HCT116 (cell line): ENCODE measurements around the gene THSD4. TPM values are rescaled to one million over a fixed set of nuclear protein-coding genes. Genes with fewer than 3 reads are reported as not detected.

ENCODE experiments used
- ATAC-seq: fragments of 200-7000 bp; cut with Tn5 transposase; 2 replicates; pipeline ENCODE4 v1.9.1; 2020; ENCODE audit warnings: mild to moderate bottlenecking, moderate library complexity
- BruUV-seq: library from RNA; stranded (reverse); fragments of 400-500 nt; replicated peaks from 2 replicates; lab custom pipeline; 2021; lab: Mats Ljungman, UMichigan
- CTCF ChIA-PET: fragments of 300-600 bp; sonication (Branson Sonifier 250); formaldehyde crosslinking; loops from one replicate; lab custom pipeline; 2021; ENCODE audit warnings: antibody characterized with exemption; lab: Charles Lee
- POLR2A ChIA-PET: fragments of 300-600, 350-600 bp; sonication (Branson Sonifier 250); formaldehyde crosslinking; loops from one replicate; lab custom pipeline; 2021; ENCODE audit warnings: antibody characterized with exemption; lab: Charles Lee
- RAD21 ChIA-PET, 2 experiments: fragments of 300-600 bp; sonication (Branson Sonifier 250); formaldehyde crosslinking; loops; one replicate each; lab custom pipeline; 2023; ENCODE audit warnings: low total read pairs in 2 of 2; ENCODE audit not compliant: uncharacterized antibody in 2 of 2, unreplicated experiment in 2 of 2, low non-redundant PET in 1 of 2; lab: Charles Lee
- DNase-seq: peaks from one replicate; pipeline ENCODE4 v3.0.0-alpha.2; 2010; ENCODE audit warnings: low read depth, low spot score
- H2AFZ ChIP-seq: fragments of 200-600 bp; shearing (Covaris generic), sonication (generic); 2 replicates; pipeline ENCODE4 v1.6.1; 2017; ENCODE audit warnings: low read depth, mixed run types, mixed read lengths, antibody characterized with exemption, low read length; ENCODE audit not compliant: poor library complexity, severe bottlenecking
- H3K27ac ChIP-seq: 2 replicates; pipeline ENCODE4 v1.5.1; 2012; ENCODE audit warnings: low read depth, low read length
- H3K27me3 ChIP-seq: fragments of 200-600 bp; sonication (generic); 2 replicates; pipeline ENCODE4 v1.6.1; 2016; ENCODE audit warnings: mixed run types, low read length, mixed read lengths; ENCODE audit not compliant: insufficient read depth
- H3K36me3 ChIP-seq, 2 experiments: fragments of 200-500 bp in 1 of 2; fragments of 200-600 bp in 1 of 2; sonication (Bioruptor generic) in 1 of 2; sonication (generic) in 1 of 2; 2 replicates each; pipeline versions ENCODE4 v1.5.1 to v1.6.1; 2014 to 2016; ENCODE audit warnings: low read length in 2 of 2, inconsistent platforms in 1 of 2, mixed read lengths in 1 of 2, mixed run types in 1 of 2; ENCODE audit not compliant: insufficient read depth in 2 of 2, control insufficient read depth in 1 of 2
- H3K4me1 ChIP-seq, 2 experiments: fragments of 200-600 bp in 1 of 2; sonication (generic) in 1 of 2; 2 replicates each; pipeline versions ENCODE4 v1.5.1 to v1.6.1; 2012 to 2017; ENCODE audit warnings: low read length in 2 of 2, inconsistent platforms in 1 of 2, mild to moderate bottlenecking in 1 of 2, mixed read lengths in 1 of 2, mixed run types in 1 of 2, moderate library complexity in 1 of 2; ENCODE audit not compliant: insufficient read depth in 2 of 2, control insufficient read depth in 1 of 2
- H3K4me2 ChIP-seq: fragments of 200-600 bp; sonication (generic); 2 replicates; pipeline ENCODE4 v1.6.1; 2017; ENCODE audit warnings: mixed run types, low read length, mixed read lengths
- H3K4me3 ChIP-seq, 2 experiments: fragments of 200-600 bp in 1 of 2; sonication (generic) in 1 of 2; replicated peaks in 1 of 2; 2 replicates each; pipeline ENCODE4 v1.5.1; 2011 to 2016; ENCODE audit warnings: low read length in 2 of 2, control low read depth in 1 of 2, low read depth in 1 of 2, mild to moderate bottlenecking in 1 of 2, mixed read lengths in 1 of 2, mixed run types in 1 of 2
- H3K79me2 ChIP-seq: fragments of 200-600 bp; sonication (generic); 2 replicates; pipeline ENCODE4 v1.6.1; 2017; ENCODE audit warnings: mild to moderate bottlenecking, mixed run types, low read length, moderate library complexity, mixed read lengths; ENCODE audit not compliant: insufficient read depth
- H3K9ac ChIP-seq: fragments of 200-600 bp; sonication (generic); 2 replicates; pipeline ENCODE4 v1.6.1; 2016; ENCODE audit warnings: low read length, mixed read lengths
- H3K9me2 ChIP-seq: fragments of 200-600 bp; sonication (generic), shearing (Covaris generic); 2 replicates; pipeline ENCODE4 v1.6.1; 2017; ENCODE audit warnings: mixed run types, mild to moderate bottlenecking, moderate library complexity; ENCODE audit not compliant: insufficient read depth
- H3K9me3 ChIP-seq, 2 experiments: fragments of 200-500 bp in 1 of 2; fragments of 200-600 bp in 1 of 2; sonication (Bioruptor generic) in 1 of 2; sonication (generic) in 1 of 2; 2 replicates each; pipeline ENCODE4 v1.6.1; 2014 to 2017; ENCODE audit warnings: low read length in 2 of 2, mixed read lengths in 2 of 2, inconsistent platforms in 1 of 2, low read depth in 1 of 2, mild to moderate bottlenecking in 1 of 2, mixed run types in 1 of 2, moderate library complexity in 1 of 2; ENCODE audit not compliant: control insufficient read depth in 1 of 2, insufficient read depth in 1 of 2
- H4K20me1 ChIP-seq: fragments of 200-600 bp; sonication (generic), shearing (Covaris generic); 2 replicates; pipeline ENCODE4 v1.6.1; 2017; ENCODE audit warnings: mixed run types, mild to moderate bottlenecking, moderate library complexity; ENCODE audit not compliant: insufficient read depth
- ATF3 ChIP-seq: IDR thresholded peaks from 2 replicates; pipeline ENCODE4 v1.6.1; 2012
- CBX3 ChIP-seq: IDR thresholded peaks from 2 replicates; pipeline ENCODE4 v1.6.1; 2012; ENCODE audit warnings: low read depth
- EZH2phosphoT487 ChIP-seq: fragments of 200-600 bp; IDR thresholded peaks from 2 replicates; pipeline ENCODE4 v1.6.1; 2018; ENCODE audit warnings: antibody characterized with exemption, borderline replicate concordance
- JUND ChIP-seq: IDR thresholded peaks from 2 replicates; pipeline ENCODE4 v1.6.1; 2012
- MAX ChIP-seq: IDR thresholded peaks from 2 replicates; pipeline ENCODE4 v1.6.1; 2012
- REST ChIP-seq: IDR thresholded peaks from 2 replicates; pipeline ENCODE4 v1.6.1; 2012; ENCODE audit warnings: low read depth
- SP1 ChIP-seq: IDR thresholded peaks from 2 replicates; pipeline ENCODE4 v1.6.1; 2012; ENCODE audit warnings: low read depth
- SRF ChIP-seq: IDR thresholded peaks from 2 replicates; pipeline ENCODE4 v1.6.1; 2012; ENCODE audit warnings: low read depth
- TCF7L2 ChIP-seq: IDR thresholded peaks from 2 replicates; pipeline ENCODE4 v1.7.0; 2011; ENCODE audit warnings: borderline replicate concordance, inconsistent platforms; ENCODE audit not compliant: insufficient read depth, insufficient read length; ENCODE audit errors: extremely low read depth
- ZBTB33 ChIP-seq: IDR thresholded peaks from 2 replicates; pipeline ENCODE4 v1.6.1; 2011; ENCODE audit warnings: mild to moderate bottlenecking, low read length, moderate library complexity; ENCODE audit not compliant: insufficient replicate concordance; ENCODE audit errors: extremely low read depth
- ZFX ChIP-seq: fragments of 450-650 bp; IDR thresholded peaks from 2 replicates; pipeline ENCODE4 v1.6.1; 2017
- intact Hi-C: fragments of 100-400 bp; cut with micrococcal nuclease; formaldehyde crosslinking; loops from 2 replicates; pipeline ENCODE4 v1.10.0; 2022
- total RNA-seq: library from RNA; stranded (reverse); gene quantifications from one replicate; pipeline ENCODE4 v1.2.1, GENCODE V29; 2021; ENCODE audit not compliant: unreplicated experiment

The THSD4 gene
- total RNA-seq, 1 experiment from 2014 or later = 30.5 TPM

GRCh38 chr15:71452893-71453292 is 337.6 kb downstream of the THSD4 start:
- no peaks in the 10 kb centered on the region for H3K9me2 ChIP-seq
- POLR2A ChIA-PET = no interaction called here
- TF ChIP-seq SP1 = no peak
- no peaks in the 10 kb centered on the region for H3K79me2 ChIP-seq
- no peaks in the 10 kb centered on the region for H3K27me3 ChIP-seq
- H3K9me3 ChIP-seq = no peaks in the 10 kb centered on the region
- no peak overlapping the region for H2AFZ ChIP-seq
- no TSS peak for BruUV-seq
- no peak overlapping the region for H3K9ac ChIP-seq
- ATAC-seq (no peak), DNase-seq (no peak)
- H3K27ac ChIP-seq = no peak overlapping the region
- CTCF ChIA-PET = no interaction called here
- RAD21 ChIA-PET = no interaction called here
- H3K36me3 ChIP-seq = no peaks in the 10 kb centered on the region
- intact Hi-C loops = no loop called here
- no peak overlapping the region for H3K4me2 ChIP-seq
- no peaks in the 10 kb centered on the region for H4K20me1 ChIP-seq
- no peak overlapping the region for H3K4me3 ChIP-seq
- peaks cover 22% of the 10 kb centered on the region in 2 experiments for H3K4me1 ChIP-seq

- no peak for DNase-seq
- no peak overlapping the region for H3K27ac ChIP-seq
- H3K79me2 ChIP-seq = no peaks in the 10 kb centered on the region
- no peak overlapping the region for H3K4me3 ChIP-seq
- H3K27me3 ChIP-seq = no peaks in the 10 kb centered on the region
- ChIA-PET POLR2A (no interaction called here), RAD21 (no interaction called here), CTCF (no interaction called here)
- H3K4me1 ChIP-seq = peaks cover 9 to 11% of the 10 kb centered on the region in 2 experiments; a peak in 3 of 4 replicates
- H4K20me1 ChIP-seq = no peaks in the 10 kb centered on the region
- intact Hi-C loops = no loop called here
- H3K9me2 ChIP-seq = no peaks in the 10 kb centered on the region
- no peaks in the 10 kb centered on the region for H3K9me3 ChIP-seq
- ATAC-seq = no peak
- BruUV-seq = no TSS peak
- H2AFZ ChIP-seq = no peak overlapping the region
- no peak overlapping the region for H3K9ac ChIP-seq
- no peak overlapping the region for H3K4me2 ChIP-seq
- H3K36me3 ChIP-seq = no peaks in the 10 kb centered on the region
- TF ChIP-seq JUND = no peak
- TF ChIP-seq SP1 = no peak
- TF ChIP-seq SRF = no peak
- TF ChIP-seq REST = no peak
- TF ChIP-seq MAX = no peak
- no peak for TF ChIP-seq ZBTB33
- TF ChIP-seq ATF3 = no peak
- no peak for TF ChIP-seq EZH2phosphoT487
- no peak for TF ChIP-seq CBX3
- TF ChIP-seq TCF7L2 = no peak
- no peak for TF ChIP-seq ZFX
These were observed 339.3 kb downstream of the THSD4 start for GRCh38 chr15:71454462-71454996.
